ENCODE measurements around the gene CCL11. TPM values are rescaled to one million over a fixed set of nuclear protein-coding genes. Genes with fewer than 3 reads are reported as not detected.

CCL11 gene
- total RNA-seq, 1 donor: not detected

GRCh38 chr17:34265711-34266110 is 19.8 kb upstream of the CCL11 start:
- DNase-seq (ENCODE audit: low read depth): no peak
- TF ChIP-seq CTCF (IDR thresholded peaks at IDR 0.05; ENCODE audit: insufficient read depth, low read length): no peak
- no peak overlapping the region for H3K4me3 ChIP-seq (ENCODE audit: low read depth, low read length)

GRCh38 chr17:34269969-34270368 is 15.6 kb upstream of the CCL11 start, which contains the start of gene CCL7:
TSS of gene CCL7 (plus strand) at chr17:34270221. CDS start at chr17:34270291, 70 bp downstream.
- no peak within 1 kb of the TSS for H3K4me3 ChIP-seq (ENCODE audit: low read depth, low read length)
- DNase-seq (ENCODE audit: low read depth): peak; percentile 50
- TF ChIP-seq CTCF (IDR thresholded peaks at IDR 0.05; ENCODE audit: insufficient read depth, low read length): no peak

- no peak for TF ChIP-seq CTCF (IDR thresholded peaks at IDR 0.05; ENCODE audit: insufficient read depth, low read length)
- H3K4me3 ChIP-seq (ENCODE audit: low read depth, low read length): no peak overlapping the region
- DNase-seq (ENCODE audit: low read depth): peak; percentile 92
These were observed 9.7 kb upstream of the CCL11 start for GRCh38 chr17:34275881-34276280.

GRCh38 chr17:34276826-34277225 is 8.7 kb upstream of the CCL11 start:
- DNase-seq (ENCODE audit: low read depth): no peak
- no peak for TF ChIP-seq CTCF (IDR thresholded peaks at IDR 0.05; ENCODE audit: insufficient read depth, low read length)

GRCh38 chr17:34283571-34283970 is 2.0 kb upstream of the CCL11 start:
- TF ChIP-seq CTCF (IDR thresholded peaks at IDR 0.05; ENCODE audit: insufficient read depth, low read length): no peak
- no peak overlapping the region for H3K4me3 ChIP-seq (ENCODE audit: low read depth, low read length)
- DNase-seq (ENCODE audit: low read depth): peak; percentile 78

More at GRCh38 chr17:34276826-34277225, 8.7 kb upstream of the CCL11 start:
- no peak overlapping the region for H3K4me3 ChIP-seq (ENCODE audit: low read depth, low read length)

- no peak overlapping the region for H3K4me3 ChIP-seq (ENCODE audit: low read depth, low read length)
- no peak for TF ChIP-seq CTCF (IDR thresholded peaks at IDR 0.05; ENCODE audit: insufficient read depth, low read length)
- DNase-seq (ENCODE audit: low read depth): peak; percentile 46
These were observed 2.3 kb downstream of the CCL11 start for GRCh38 chr17:34287875-34288274.

GRCh38 chr17:34290586-34290985 is 5.0 kb downstream of the CCL11 start:
- DNase-seq (ENCODE audit: low read depth): no peak
- no peak for TF ChIP-seq CTCF (IDR thresholded peaks at IDR 0.05; ENCODE audit: insufficient read depth, low read length)
- no peak overlapping the region for H3K4me3 ChIP-seq (ENCODE audit: low read depth, low read length)
